ENCODE results near the gene SYCP2.

GRCh38 chr20:59828125-59829053, 105.0 kb downstream of the SYCP2 start:
- TF ChIP-seq CTCF (IDR thresholded peaks at IDR 0.05) (no peak), EZH2 (IDR thresholded peaks at IDR 0.05) (no peak), EZH2phosphoT487 (IDR thresholded peaks at IDR 0.05) (no peak)

All from neural progenitor cell (in vitro differentiated cells).